GM18873 (cell line): ENCODE results near the gene RSAD1.

Experiments
- ATAC-seq: cut with Tn5 transposase; IDR thresholded peaks from one replicate; pipeline ENCODE4 v1.9.1; 2021; ENCODE audit warnings: mild to moderate bottlenecking, moderate library complexity, moderate number of reproducible peaks; ENCODE audit not compliant: unreplicated experiment, low FRiP score

RSAD1 gene

GRCh38 chr17:50457621-50458020, 21.0 kb upstream of the RSAD1 start:
- no peak for ATAC-seq

DNA sequence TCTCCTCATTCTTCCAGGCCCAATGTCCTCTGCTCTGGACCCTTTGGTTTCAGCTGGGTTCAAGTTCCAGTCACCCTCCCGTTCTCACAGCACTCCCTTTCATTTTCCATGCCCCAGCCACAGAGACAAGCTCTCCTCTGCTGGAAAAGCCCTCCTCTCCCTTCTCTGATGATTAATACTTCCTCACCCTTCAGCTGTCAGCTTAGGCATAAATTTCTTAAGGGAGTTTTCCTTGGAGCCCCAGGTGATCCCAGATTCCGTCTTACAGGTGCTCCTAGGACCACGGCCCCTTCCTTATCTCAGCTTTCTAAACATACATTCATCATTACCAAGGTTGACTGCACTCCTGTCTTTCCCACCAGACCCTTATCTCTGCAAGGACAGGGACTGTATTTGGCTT, 20.4 kb upstream of the RSAD1 start:
- no peak for ATAC-seq

- ATAC-seq: no peak
Observed at GRCh38 chr17:50458701-50459676, 19.7 kb upstream of the RSAD1 start.

GRCh38 chr17:50459756-50460155, 18.9 kb upstream of the RSAD1 start:
- no peak for ATAC-seq

DNA sequence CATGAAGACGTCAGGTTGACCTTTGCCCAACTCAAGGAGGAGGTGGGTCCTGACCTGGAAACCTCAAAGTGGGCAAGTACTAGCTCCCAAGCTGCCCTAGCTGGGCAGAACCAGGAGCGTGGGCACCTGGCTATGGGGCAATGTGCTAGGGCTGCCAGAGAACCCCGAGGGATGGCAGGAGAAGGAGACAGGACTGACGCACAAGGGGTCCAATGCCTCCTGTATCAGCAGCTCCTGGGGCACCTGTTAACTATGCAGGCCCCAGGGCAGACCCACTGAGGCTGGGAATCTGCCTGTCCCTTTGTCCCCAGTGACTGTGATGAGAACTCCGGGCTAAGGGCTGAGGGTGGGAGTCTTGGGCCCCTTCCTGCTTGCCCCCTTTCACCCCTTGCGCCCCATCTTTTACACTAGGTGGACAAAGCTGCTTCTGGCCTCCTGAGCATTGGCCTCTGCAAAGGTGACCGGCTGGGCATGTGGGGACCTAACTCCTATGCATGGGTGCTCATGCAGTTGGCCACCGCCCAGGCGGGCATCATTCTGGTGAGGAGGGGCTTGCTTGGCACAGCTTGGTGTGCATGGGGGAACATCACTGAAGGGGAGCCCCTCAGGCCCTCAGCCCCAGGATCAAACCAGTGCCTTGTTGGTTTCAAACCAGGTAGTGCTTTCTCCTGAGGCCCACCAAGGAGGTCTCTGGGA, 17.7 kb upstream of the RSAD1 start:
- no peak for ATAC-seq

- no peak for ATAC-seq
Observed at GRCh38 chr17:50461550-50462132, 17.0 kb upstream of the RSAD1 start.

GRCh38 chr17:50462446-50462845, 16.2 kb upstream of the RSAD1 start:
- no peak for ATAC-seq

- ATAC-seq: no peak
Observed at GRCh38 chr17:50464121-50464520, 14.5 kb upstream of the RSAD1 start.

DNA sequence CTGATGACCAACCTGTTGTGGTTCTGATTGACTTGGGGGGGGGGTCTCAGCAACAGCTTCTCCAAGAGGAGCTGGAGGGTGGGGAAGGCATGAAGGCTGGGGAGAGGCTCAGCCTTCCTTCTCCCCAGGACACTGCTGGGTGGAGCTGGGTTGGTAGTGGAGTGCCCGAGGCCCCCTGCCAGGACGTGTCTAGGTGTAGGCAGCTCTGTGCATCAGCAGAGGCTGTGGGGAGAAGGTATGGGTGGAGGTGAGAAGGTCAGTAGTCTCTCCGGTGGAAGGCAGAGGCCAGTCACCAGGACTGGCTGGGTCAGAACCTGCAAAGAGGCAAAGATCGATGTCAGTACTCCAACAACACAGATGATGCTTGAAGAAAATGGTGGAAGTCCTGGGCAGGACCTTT, 13.9 kb upstream of the RSAD1 start:
- no peak for ATAC-seq

- no peak for ATAC-seq
Observed at GRCh38 chr17:50465171-50465570, 13.5 kb upstream of the RSAD1 start.

DNA sequence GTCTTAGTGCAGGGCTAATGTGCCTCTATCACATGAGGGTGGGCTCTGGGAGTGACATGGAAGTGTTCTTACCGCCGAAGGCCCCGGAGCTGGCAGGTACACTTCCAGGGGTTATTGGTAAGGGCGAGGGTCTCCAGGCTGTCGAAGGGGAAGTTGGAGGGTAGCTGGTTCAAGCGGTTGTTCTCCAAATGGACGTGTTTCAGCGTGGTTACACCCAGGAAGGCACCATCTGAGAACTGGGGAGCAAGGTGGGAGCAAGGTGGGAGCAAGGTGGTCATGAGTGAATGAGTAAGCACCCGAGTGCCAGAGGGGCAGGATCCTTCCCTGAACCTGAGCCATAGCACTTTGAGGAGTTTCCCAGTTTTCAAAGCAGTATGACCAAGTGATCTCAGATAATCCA, 13.0 kb upstream of the RSAD1 start:
- ATAC-seq: no peak

GRCh38 chr17:50466371-50467113, 12.1 kb upstream of the RSAD1 start:
- no peak for ATAC-seq

GRCh38 chr17:50467114-50467854, 11.4 kb upstream of the RSAD1 start:
- ATAC-seq: no peak

- ATAC-seq: no peak
Observed at GRCh38 chr17:50467855-50468303, 10.8 kb upstream of the RSAD1 start.

- ATAC-seq: no peak
Observed at GRCh38 chr17:50468304-50469207, 10.1 kb upstream of the RSAD1 start, which contains the start of gene CHAD. TSS of gene CHAD (minus strand) at chr17:50468880. CDS start at chr17:50468813, 67 bp downstream.

GRCh38 chr17:50469208-50469605, 9.5 kb upstream of the RSAD1 start:
- ATAC-seq: no peak

- ATAC-seq: no peak
Observed at GRCh38 chr17:50469671-50470305, 8.9 kb upstream of the RSAD1 start.

- no peak for ATAC-seq
Observed at GRCh38 chr17:50470426-50470825, 8.2 kb upstream of the RSAD1 start.
